Esophagus muscularis mucosa (tissue), 3 donors: ENCODE results near the gene APOBEC4.

Experiments used
- CTCF ChIP-seq, 3 experiments: fragments of 200-600 bp in 2 of 3; fragments of 450-650 bp in 1 of 3; sonication (generic) in 2 of 3; IDR thresholded peaks; one replicate each; pipeline ENCODE4 v1.5.1; 2017 to 2019; ENCODE audit warnings: antibody characterized with exemption in 3 of 3, mild to moderate bottlenecking in 2 of 3, moderate library complexity in 1 of 3
- POLR2A ChIP-seq: fragments of 450-650 bp; IDR thresholded peaks from one replicate; pipeline ENCODE4 v1.6.1; 2017; ENCODE audit warnings: antibody characterized with exemption, moderate library complexity, mild to moderate bottlenecking, low read depth
- POLR2AphosphoS5 ChIP-seq, 2 donors: sonication (generic); formaldehyde crosslinking; IDR thresholded peaks; one replicate each; pipeline ENCODE4 v1.6.1; 2017; ENCODE audit warnings: antibody characterized with exemption in 2 of 2

- no peak for TF ChIP-seq POLR2A
- no peak for TF ChIP-seq CTCF (IDR thresholded peaks at IDR 0.05)
- no peak for TF ChIP-seq POLR2AphosphoS5 (IDR thresholded peaks at IDR 0.05)
Measured at GRCh38 chr1:183651612-183652011, 1.5 kb downstream of the APOBEC4 start.
